Immature natural killer cell (primary cell): ENCODE measurements around the gene GARIN5B. TPM values are rescaled to one million over a fixed set of nuclear protein-coding genes. Genes with fewer than 3 reads are reported as not detected.

Experiments used
- DNase-seq, 3 donors: peaks; one replicate each; pipeline ENCODE4 v3.0.0; 2022; ENCODE audit warnings: mixed read lengths in 1 of 3
- H3K27ac Mint-ChIP-seq, 6 donors: one replicate each; pipeline ENCODE4 v1.8.0; 2020; ENCODE audit warnings: mixed read lengths in 6 of 6, mild to moderate bottlenecking in 5 of 6, inconsistent platforms in 4 of 6, moderate library complexity in 3 of 6
- H3K27me3 Mint-ChIP-seq, 3 donors: one replicate each; pipeline ENCODE4 v1.8.0; 2020 to 2021; ENCODE audit warnings: low read depth in 3 of 3, mild to moderate bottlenecking in 3 of 3, mixed read lengths in 3 of 3, moderate library complexity in 3 of 3, inconsistent platforms in 1 of 3
- H3K36me3 Mint-ChIP-seq, 3 donors: one replicate each; pipeline ENCODE4 v1.8.0; 2020; ENCODE audit warnings: mixed read lengths in 3 of 3, inconsistent platforms in 2 of 3, mild to moderate bottlenecking in 2 of 3
- H3K4me1 Mint-ChIP-seq, 2 donors: one replicate each; pipeline ENCODE4 v1.8.0; 2020; ENCODE audit warnings: inconsistent platforms in 2 of 2, mild to moderate bottlenecking in 2 of 2, mixed read lengths in 2 of 2, moderate library complexity in 1 of 2
- H3K4me3 Mint-ChIP-seq, 5 donors: one replicate each; pipeline ENCODE4 v1.8.0; 2020; ENCODE audit warnings: mild to moderate bottlenecking in 5 of 5, mixed read lengths in 5 of 5, inconsistent platforms in 3 of 5, moderate library complexity in 3 of 5
- H3K9me3 Mint-ChIP-seq, 6 donors: one replicate each; pipeline ENCODE4 v1.8.0; 2020; ENCODE audit warnings: mild to moderate bottlenecking in 6 of 6, mixed read lengths in 6 of 6, inconsistent platforms in 4 of 6, moderate library complexity in 3 of 6
- polyA plus RNA-seq, 3 donors: library from polyadenylated mRNA; unstranded; fragments of 300-500 nt; fragmentation: Illumina TruSeq; gene quantifications; one replicate each; pipeline ENCODE4 v1.2.3, GENCODE V29; 2021

Gene GARIN5B
- polyA plus RNA-seq, 3 donors from 2014 or later: not detected

GRCh38 chr19:55398200-55398925 is 35.3 kb upstream of the GARIN5B start:
- DNase-seq: no peak
- Mint-ChIP-seq H3K4me1 (peaks cover 3 to 4% of the 10 kb centered on the region in 2 donors), H3K27me3 (peaks cover 0 to 7% (median 4%) of the 10 kb centered on the region in 3 donors), H3K27ac (peak overlapping the region in 2 of 6 donors; percentile 61 to 76), H3K4me3 (no peak overlapping the region), H3K9me3 (no peaks in the 10 kb centered on the region), H3K36me3 (peaks cover 5 to 14% (median 14%) of the 10 kb centered on the region in 3 donors)

- Mint-ChIP-seq H3K4me3 (no peak overlapping the region), H3K4me1 (peaks cover 18 to 30% of the 10 kb centered on the region in 2 donors), H3K27ac (peak overlapping the region in 2 of 6 donors; percentile 8 to 57), H3K27me3 (peaks cover 0 to 7% (median 3%) of the 10 kb centered on the region in 3 donors), H3K36me3 (peaks cover 0 to 12% (median 5%) of the 10 kb centered on the region in 3 donors), H3K9me3 (no peaks in the 10 kb centered on the region)
- DNase-seq: no peak
Observed at GRCh38 chr19:55392820-55393761, 30.0 kb upstream of the GARIN5B start.

- H3K9me3 Mint-ChIP-seq: no peaks in the 10 kb centered on the region
- H3K4me1 Mint-ChIP-seq: peaks cover 29 to 42% of the 10 kb centered on the region in 2 donors
- peak overlapping the region in 2 of 6 donors; percentile 34 to 39 for H3K27ac Mint-ChIP-seq
- H3K4me3 Mint-ChIP-seq: no peak overlapping the region
- peaks cover 0 to 14% (median 5%) of the 10 kb centered on the region in 3 donors for H3K36me3 Mint-ChIP-seq
- no peak for DNase-seq
- peaks cover 0 to 9% (median 2%) of the 10 kb centered on the region in 3 donors for H3K27me3 Mint-ChIP-seq
Observed at GRCh38 chr19:55391702-55392615, 28.9 kb upstream of the GARIN5B start.

GRCh38 chr19:55391191-55391670 is 28.2 kb upstream of the GARIN5B start:
- Mint-ChIP-seq H3K4me3 (no peak overlapping the region), H3K9me3 (no peaks in the 10 kb centered on the region), H3K27me3 (peaks cover 3 to 17% (median 4%) of the 10 kb centered on the region in 3 donors), H3K4me1 (peaks cover 36 to 49% of the 10 kb centered on the region in 2 donors), H3K36me3 (peaks cover 0 to 18% (median 5%) of the 10 kb centered on the region in 3 donors), H3K27ac (peak overlapping the region in 1 of 6 donors; percentile 29)
- no peak for DNase-seq

GRCh38 chr19:55390461-55390880 is 27.4 kb upstream of the GARIN5B start:
- H3K36me3 Mint-ChIP-seq: peaks cover 0 to 21% (median 8%) of the 10 kb centered on the region in 3 donors
- no peak overlapping the region for H3K4me3 Mint-ChIP-seq
- H3K4me1 Mint-ChIP-seq: peaks cover 39 to 55% of the 10 kb centered on the region in 2 donors
- no peak for DNase-seq
- peak overlapping the region in 4 of 6 donors; percentile 12 to 60 (median 16) for H3K27ac Mint-ChIP-seq
- no peaks in the 10 kb centered on the region for H3K9me3 Mint-ChIP-seq
- H3K27me3 Mint-ChIP-seq: peaks cover 9 to 24% (median 12%) of the 10 kb centered on the region in 3 donors

- H3K4me1 Mint-ChIP-seq: peaks cover 46 to 63% of the 10 kb centered on the region in 2 donors
- no peaks in the 10 kb centered on the region for H3K9me3 Mint-ChIP-seq
- H3K27me3 Mint-ChIP-seq: peaks cover 13 to 27% (median 16%) of the 10 kb centered on the region in 3 donors
- no peak for DNase-seq
- peaks cover 0 to 21% (median 8%) of the 10 kb centered on the region in 3 donors for H3K36me3 Mint-ChIP-seq
- peak overlapping the region in 5 of 6 donors; percentile 30 to 82 (median 70) for H3K27ac Mint-ChIP-seq
- H3K4me3 Mint-ChIP-seq: peak overlapping the region in 3 of 5 donors; percentile 32 to 47 (median 35)
Observed at GRCh38 chr19:55389386-55390317, 26.6 kb upstream of the GARIN5B start.

- DNase-seq: no peak
- peaks cover 0 to 21% (median 8%) of the 10 kb centered on the region in 3 donors for H3K36me3 Mint-ChIP-seq
- peaks cover 56 to 72% of the 10 kb centered on the region in 2 donors for H3K4me1 Mint-ChIP-seq
- peaks cover 13 to 27% (median 16%) of the 10 kb centered on the region in 3 donors for H3K27me3 Mint-ChIP-seq
- H3K4me3 Mint-ChIP-seq: peak overlapping the region; percentile 94 to 100 (median 98)
- peak overlapping the region in 5 of 6 donors; percentile 48 to 99 (median 79) for H3K27ac Mint-ChIP-seq
- no peaks in the 10 kb centered on the region for H3K9me3 Mint-ChIP-seq
Observed at GRCh38 chr19:55387736-55388497, 24.9 kb upstream of the GARIN5B start.

- DNase-seq: no peak
- peaks cover 0 to 17% (median 8%) of the 10 kb centered on the region in 3 donors for H3K36me3 Mint-ChIP-seq
- H3K27me3 Mint-ChIP-seq: peaks cover 13 to 25% (median 16%) of the 10 kb centered on the region in 3 donors
- no peaks in the 10 kb centered on the region for H3K9me3 Mint-ChIP-seq
- peak overlapping the region; percentile 94 to 100 (median 98) for H3K4me3 Mint-ChIP-seq
- peak overlapping the region; percentile 96 to 100 (median 98) for H3K27ac Mint-ChIP-seq
- H3K4me1 Mint-ChIP-seq: peaks cover 67 to 77% of the 10 kb centered on the region in 2 donors
Observed at GRCh38 chr19:55386493-55386971, 23.5 kb upstream of the GARIN5B start.

- peaks cover 67 to 76% of the 10 kb centered on the region in 2 donors for H3K4me1 Mint-ChIP-seq
- peak within 1 kb of the TSS; percentile 94 to 100 (median 98) for H3K4me3 Mint-ChIP-seq
- DNase-seq: peak; percentile 99
- peak within 1 kb of the TSS; percentile 96 to 100 (median 98) for H3K27ac Mint-ChIP-seq
- peaks cover 0 to 17% (median 8%) of the 10 kb centered on the region in 3 donors for H3K36me3 Mint-ChIP-seq
- H3K9me3 Mint-ChIP-seq: no peaks in the 10 kb centered on the region
- H3K27me3 Mint-ChIP-seq: peaks cover 13 to 25% (median 16%) of the 10 kb centered on the region in 3 donors
Observed at GRCh38 chr19:55385724-55386492, 22.8 kb upstream of the GARIN5B start, which contains the start of gene RPL28. RPL28 (plus strand) TSS chr19:55385932; CDS start chr19:55386358, 426 bp downstream.

GRCh38 chr19:55384920-55385723 is 22.1 kb upstream of the GARIN5B start:
- H3K4me1 Mint-ChIP-seq: peaks cover 64 to 71% of the 10 kb centered on the region in 2 donors
- H3K27me3 Mint-ChIP-seq: peaks cover 13 to 22% (median 16%) of the 10 kb centered on the region in 3 donors
- DNase-seq: peak; percentile 94 to 96 (median 95)
- no peaks in the 10 kb centered on the region for H3K9me3 Mint-ChIP-seq
- peak overlapping the region; percentile 94 to 100 (median 98) for H3K4me3 Mint-ChIP-seq
- H3K36me3 Mint-ChIP-seq: peaks cover 0 to 17% (median 8%) of the 10 kb centered on the region in 3 donors
- H3K27ac Mint-ChIP-seq: peak overlapping the region; percentile 96 to 100 (median 98)
